ENCODE data around the gene PRKCZ.

GRCh38 chr1:2037314-2037979 is 12.8 kb upstream of the PRKCZ start:
- TF ChIP-seq RCOR1 (IDR thresholded peaks at IDR 0.05; ENCODE audit: insufficient replicate concordance, low read length) = no peak
- TF ChIP-seq, protein P1, sequence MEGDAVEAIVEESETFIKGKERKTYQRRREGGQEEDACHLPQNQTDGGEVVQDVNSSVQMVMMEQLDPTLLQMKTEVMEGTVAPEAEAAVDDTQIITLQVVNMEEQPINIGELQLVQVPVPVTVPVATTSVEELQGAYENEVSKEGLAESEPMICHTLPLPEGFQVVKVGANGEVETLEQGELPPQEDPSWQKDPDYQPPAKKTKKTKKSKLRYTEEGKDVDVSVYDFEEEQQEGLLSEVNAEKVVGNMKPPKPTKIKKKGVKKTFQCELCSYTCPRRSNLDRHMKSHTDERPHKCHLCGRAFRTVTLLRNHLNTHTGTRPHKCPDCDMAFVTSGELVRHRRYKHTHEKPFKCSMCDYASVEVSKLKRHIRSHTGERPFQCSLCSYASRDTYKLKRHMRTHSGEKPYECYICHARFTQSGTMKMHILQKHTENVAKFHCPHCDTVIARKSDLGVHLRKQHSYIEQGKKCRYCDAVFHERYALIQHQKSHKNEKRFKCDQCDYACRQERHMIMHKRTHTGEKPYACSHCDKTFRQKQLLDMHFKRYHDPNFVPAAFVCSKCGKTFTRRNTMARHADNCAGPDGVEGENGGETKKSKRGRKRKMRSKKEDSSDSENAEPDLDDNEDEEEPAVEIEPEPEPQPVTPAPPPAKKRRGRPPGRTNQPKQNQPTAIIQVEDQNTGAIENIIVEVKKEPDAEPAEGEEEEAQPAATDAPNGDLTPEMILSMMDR (conservative IDR thresholded peaks at IDR 0.05; ENCODE audit: low read depth, low read length) = no peak
- TF ChIP-seq CEBPB (IDR thresholded peaks at IDR 0.05; ENCODE audit: low read depth, low read length) = no peak
- no peak for TF ChIP-seq SMC3 (IDR thresholded peaks at IDR 0.05; ENCODE audit: low read depth, low read length)
- no peak for TF ChIP-seq POLR2A (IDR thresholded peaks at IDR 0.05; ENCODE audit: low read depth, low read length)
- TF ChIP-seq RAD21 (IDR thresholded peaks at IDR 0.05; ENCODE audit: low read length) = no peak
